Endothelial cell of umbilical vein (primary cell): ENCODE data around the gene OSBPL10. TPM values are rescaled to one million over a fixed set of nuclear protein-coding genes. Genes with fewer than 3 reads are reported as not detected.

Experiments used
- BruUV-seq: library from RNA; stranded (reverse); fragments of 400-500 nt; replicated peaks from 2 replicates; lab custom pipeline; 2021; lab: Mats Ljungman, UMichigan
- CTCF ChIA-PET: fragments of 300-600, 350-600 bp; sonication (Branson Sonifier 250); formaldehyde crosslinking; loops from one replicate; lab custom pipeline; 2021; ENCODE audit warnings: antibody characterized with exemption, inconsistent platforms; lab: Charles Lee
- POLR2A ChIA-PET: fragments of 300-600, 350-600 bp; sonication (Branson Sonifier 250); formaldehyde crosslinking; loops from one replicate; lab custom pipeline; 2021; ENCODE audit warnings: antibody characterized with exemption, inconsistent platforms; lab: Charles Lee
- DNase-seq: peaks from one replicate; pipeline ENCODE4 v3.0.0-alpha.2; 2011; ENCODE audit warnings: low read depth, low spot score
- FAIRE-seq: peaks from 2 replicates; lab custom pipeline; 2011; peaks lifted over from hg19 to GRCh38; lab: Jason Lieb, UNC
- H2AFZ ChIP-seq: 2 replicates; pipeline ENCODE4 v1.6.0; 2012; ENCODE audit warnings: low read depth, low read length, control low read depth, inconsistent platforms
- H3K27ac ChIP-seq: 2 replicates; pipeline ENCODE4 v1.5.1; 2011; ENCODE audit warnings: low read depth, mild to moderate bottlenecking, control low read depth, low read length, moderate library complexity; ENCODE audit not compliant: insufficient read depth
- H3K27me3 ChIP-seq, 2 experiments: 2 replicates each; pipeline versions ENCODE4 v1.6.0 to v1.6.1; 2011; ENCODE audit warnings: low read length in 2 of 2, mixed read lengths in 1 of 2; ENCODE audit not compliant: control insufficient read depth in 2 of 2, insufficient read depth in 2 of 2
- H3K36me3 ChIP-seq, 2 experiments: 2 replicates in 1 of 2; 3 replicates in 1 of 2; pipeline ENCODE4 v1.5.1; 2011; ENCODE audit warnings: low read length in 2 of 2, mild to moderate bottlenecking in 1 of 2, moderate library complexity in 1 of 2; ENCODE audit not compliant: control insufficient read depth in 2 of 2, insufficient read depth in 2 of 2; ENCODE audit errors: extremely low read depth in 1 of 2
- H3K4me1 ChIP-seq: 3 replicates; pipeline ENCODE4 v1.5.1; 2011; ENCODE audit warnings: mild to moderate bottlenecking, low read length; ENCODE audit not compliant: control insufficient read depth, insufficient read depth; ENCODE audit errors: extremely low read depth
- H3K4me2 ChIP-seq: 2 replicates; pipeline ENCODE4 v1.6.1; 2011; ENCODE audit warnings: low read length, control low read depth, mixed read lengths; ENCODE audit not compliant: insufficient read depth
- H3K4me3 ChIP-seq, 3 experiments: fragments of 200-600 bp in 1 of 3; sonication (generic), shearing (Covaris generic) in 1 of 3; replicated peaks in 1 of 3; 2 replicates each; pipeline ENCODE4 v1.5.1; 2011 to 2016; ENCODE audit warnings: control low read depth in 3 of 3, low read length in 3 of 3, mild to moderate bottlenecking in 2 of 3, inconsistent platforms in 1 of 3, low read depth in 1 of 3, moderate library complexity in 1 of 3; ENCODE audit not compliant: insufficient read depth in 1 of 3
- H3K79me2 ChIP-seq: 2 replicates; pipeline ENCODE4 v1.6.0; 2012; ENCODE audit warnings: low read length, inconsistent platforms; ENCODE audit not compliant: control insufficient read depth, insufficient read depth
- H3K9ac ChIP-seq: replicated peaks from 2 replicates; pipeline ENCODE3; 2011; ENCODE audit warnings: low read length, control low read depth; ENCODE audit not compliant: insufficient read depth; ENCODE audit errors: extremely low read depth
- H3K9me1 ChIP-seq: replicated peaks from 3 replicates; pipeline ENCODE4 v1.6.0; 2011; ENCODE audit warnings: mild to moderate bottlenecking, low read length; ENCODE audit not compliant: control insufficient read depth, insufficient read depth; ENCODE audit errors: extremely low read depth
- H3K9me3 ChIP-seq: replicated peaks from 2 replicates; pipeline ENCODE4 v1.5.1; 2012; ENCODE audit warnings: low read length, inconsistent platforms; ENCODE audit not compliant: control insufficient read depth, insufficient read depth
- H4K20me1 ChIP-seq: replicated peaks from 2 replicates; pipeline ENCODE3; 2011; ENCODE audit warnings: mild to moderate bottlenecking, low read length; ENCODE audit not compliant: control insufficient read depth, insufficient read depth; ENCODE audit errors: extremely low read depth
- EZH2 ChIP-seq: IDR thresholded peaks from 2 replicates; pipeline ENCODE4 v1.6.1; 2012; ENCODE audit warnings: borderline replicate concordance, low read depth, mild to moderate bottlenecking, moderate library complexity, low read length, inconsistent platforms; ENCODE audit not compliant: severe bottlenecking
- FOS ChIP-seq: IDR thresholded peaks from 2 replicates; pipeline ENCODE4 v1.6.1; 2011; ENCODE audit warnings: mild to moderate bottlenecking, low read length, moderate library complexity, borderline replicate concordance; ENCODE audit not compliant: insufficient read depth
- GATA2 ChIP-seq: IDR thresholded peaks from 2 replicates; pipeline ENCODE4 v1.7.0; 2011; ENCODE audit warnings: low read depth, mild to moderate bottlenecking, moderate library complexity, mixed read lengths, low read length; ENCODE audit not compliant: insufficient read length, insufficient read depth
- JUN ChIP-seq: IDR thresholded peaks from 2 replicates; pipeline ENCODE4 v1.6.1; 2011; ENCODE audit warnings: borderline replicate concordance, low read depth; ENCODE audit not compliant: insufficient read length, insufficient read depth
- MAX ChIP-seq: IDR thresholded peaks from 2 replicates; pipeline ENCODE4 v1.6.1; 2011; ENCODE audit not compliant: insufficient read depth, insufficient read length
- MYC ChIP-seq: IDR thresholded peaks from one replicate; pipeline ENCODE4 v1.6.1; 2011; ENCODE audit warnings: mild to moderate bottlenecking, low read depth, low read length
- POLR2A ChIP-seq: IDR thresholded peaks from 2 replicates; pipeline ENCODE4 v1.6.1; 2012; ENCODE audit warnings: low read depth, mild to moderate bottlenecking, control low read depth, low read length
- POLR2AphosphoS5 ChIP-seq: IDR thresholded peaks from 2 replicates; pipeline ENCODE4 v1.6.1; 2012; ENCODE audit warnings: low read depth, mild to moderate bottlenecking, control low read depth, low read length, moderate library complexity; ENCODE audit not compliant: insufficient read depth
- dilution Hi-C: fragments of 300-500 bp; cut with MboI; formaldehyde crosslinking; loops from one replicate; pipeline ENCODE4 v1.15.0; 2019; ENCODE audit warnings: low sequenced_read_pairs; ENCODE audit not compliant: extremely low pct_ligation_motif_present
- intact Hi-C: fragments of 100-400 bp; cut with micrococcal nuclease; formaldehyde crosslinking; loops from one replicate; pipeline ENCODE4 v1.10.0; 2022
- polyA plus RNA-seq, 4 experiments: library from polyadenylated mRNA; depleted of rRNA in 3 of 4; stranded (reverse) in 3 of 4; unstranded in 1 of 4; fragments of >200 nt; gene quantifications; 2 replicates each; pipeline versions ENCODE4 v1.2.1 to v1.2.3, GENCODE V29; 2011 to 2012; ENCODE audit warnings: missing spikeins in 1 of 4
- total RNA-seq: library from RNA; stranded (reverse); gene quantifications from 2 replicates; pipeline ENCODE4 v1.2.3, GENCODE V29; 2021
- TF ChIP-seq, protein P1 (sequence below), 2 donors: IDR thresholded peaks; 1 replicate in 1 of 2; 2 replicates in 1 of 2; pipeline ENCODE4 v1.5.1; 2011; ENCODE audit warnings: low read length in 2 of 2, mild to moderate bottlenecking in 2 of 2, moderate library complexity in 2 of 2, control low read depth in 1 of 2, inconsistent platforms in 1 of 2, low read depth in 1 of 2; ENCODE audit not compliant: insufficient read depth in 1 of 2; ENCODE audit errors: extremely low read depth in 1 of 2

Gene OSBPL10
- total and polyA plus RNA-seq, 2 donors (not counting 3 experiments of a cell fraction or from before 2014, with no cell fraction given) = 10.8 to 47.6 TPM

- H3K9me3 ChIP-seq = no peaks in the 10 kb centered on the region
- H2AFZ ChIP-seq = no peak overlapping the region
- no peaks in the 10 kb centered on the region for H3K27me3 ChIP-seq
- H3K9ac ChIP-seq = no peak overlapping the region
- H4K20me1 ChIP-seq = peaks cover 3% of the 10 kb centered on the region
- no peak overlapping the region for H3K4me3 ChIP-seq
- no peaks in the 10 kb centered on the region for H3K36me3 ChIP-seq
- no peaks in the 10 kb centered on the region for H3K9me1 ChIP-seq
- dilution Hi-C loops = no loop called here
- POLR2A ChIA-PET = no interaction called here
- H3K79me2 ChIP-seq = peaks cover 51% of the 10 kb centered on the region
- no TSS peak for BruUV-seq
- no peak overlapping the region for H3K4me2 ChIP-seq
- no peak for TF ChIP-seq GATA2
- no peak for TF ChIP-seq POLR2A
- TF ChIP-seq, protein P1, sequence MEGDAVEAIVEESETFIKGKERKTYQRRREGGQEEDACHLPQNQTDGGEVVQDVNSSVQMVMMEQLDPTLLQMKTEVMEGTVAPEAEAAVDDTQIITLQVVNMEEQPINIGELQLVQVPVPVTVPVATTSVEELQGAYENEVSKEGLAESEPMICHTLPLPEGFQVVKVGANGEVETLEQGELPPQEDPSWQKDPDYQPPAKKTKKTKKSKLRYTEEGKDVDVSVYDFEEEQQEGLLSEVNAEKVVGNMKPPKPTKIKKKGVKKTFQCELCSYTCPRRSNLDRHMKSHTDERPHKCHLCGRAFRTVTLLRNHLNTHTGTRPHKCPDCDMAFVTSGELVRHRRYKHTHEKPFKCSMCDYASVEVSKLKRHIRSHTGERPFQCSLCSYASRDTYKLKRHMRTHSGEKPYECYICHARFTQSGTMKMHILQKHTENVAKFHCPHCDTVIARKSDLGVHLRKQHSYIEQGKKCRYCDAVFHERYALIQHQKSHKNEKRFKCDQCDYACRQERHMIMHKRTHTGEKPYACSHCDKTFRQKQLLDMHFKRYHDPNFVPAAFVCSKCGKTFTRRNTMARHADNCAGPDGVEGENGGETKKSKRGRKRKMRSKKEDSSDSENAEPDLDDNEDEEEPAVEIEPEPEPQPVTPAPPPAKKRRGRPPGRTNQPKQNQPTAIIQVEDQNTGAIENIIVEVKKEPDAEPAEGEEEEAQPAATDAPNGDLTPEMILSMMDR (IDR thresholded peaks at IDR 0.05; ENCODE audit: extremely low read depth in 1 of 2, insufficient read depth in 1 of 2, low read depth in 1 of 2, low read length in 2 of 2) = no peak
- no peak for TF ChIP-seq FOS
- no peak for TF ChIP-seq JUN
- no peak for TF ChIP-seq POLR2AphosphoS5
- TF ChIP-seq MAX = no peak
- no peak for TF ChIP-seq MYC
- no peak for TF ChIP-seq EZH2
- H3K27ac ChIP-seq = no peak overlapping the region
- CTCF ChIA-PET = no interaction called here
- intact Hi-C loops = no loop called here
- FAIRE-seq (no peak), DNase-seq (no peak)
- H3K4me1 ChIP-seq = peaks cover 18% of the 10 kb centered on the region
These were observed 6.1 kb downstream of the OSBPL10 start for GRCh38 chr3:31974964-31975363.
